Large intestine (tissue), 3 donors: ENCODE results near the gene CLIP1. TPM values are rescaled to one million over a fixed set of nuclear protein-coding genes. Genes with fewer than 3 reads are reported as not detected.

Source experiments
- DNase-seq, 2 donors: peaks; one replicate each; pipeline versions ENCODE4 v3.0.0 to v3.0.0-alpha.2; 2013
- H3K27ac ChIP-seq: one replicate; pipeline ENCODE4 v1.5.1; 2013; ENCODE audit warnings: low read length
- H3K27me3 ChIP-seq: 2 replicates; pipeline ENCODE4 v1.6.1; 2013; ENCODE audit warnings: low read length; ENCODE audit not compliant: control insufficient read depth, insufficient read depth
- H3K36me3 ChIP-seq: 2 replicates; pipeline ENCODE4 v1.6.1; 2013; ENCODE audit warnings: low read length; ENCODE audit not compliant: control insufficient read depth, insufficient read depth
- H3K4me1 ChIP-seq: one replicate; pipeline ENCODE4 v1.6.1; 2013; ENCODE audit warnings: low read length; ENCODE audit not compliant: control insufficient read depth, insufficient read depth
- H3K4me3 ChIP-seq: one replicate; pipeline ENCODE4 v1.5.1; 2013; ENCODE audit warnings: low read length
- H3K9me3 ChIP-seq: one replicate; pipeline ENCODE4 v1.6.1; 2013; ENCODE audit warnings: mild to moderate bottlenecking, low read depth, low read length, moderate library complexity; ENCODE audit not compliant: control insufficient read depth
- WGBS: methylation state at CpG from one replicate; pipeline ENCODE4 v1.1.5; 2013; ENCODE audit warnings: low lambda C conversion rate; ENCODE audit not compliant: insufficient coverage; 5-methylcytosine and 5-hydroxymethylcytosine counted together
- polyA plus RNA-seq: library from polyadenylated mRNA; unstranded; fragments of 120-200 nt; gene quantifications from one replicate; pipeline ENCODE4 v1.2.1, GENCODE V29; 2013

CLIP1 gene
- polyA plus RNA-seq, 1 donor, result 37.3 TPM

- H3K4me1 ChIP-seq, result no peaks in the 10 kb centered on the region
- H3K4me3 ChIP-seq, result no peak overlapping the region
- H3K36me3 ChIP-seq, result no peaks in the 10 kb centered on the region
- H3K27ac ChIP-seq, result no peak overlapping the region
- WGBS, result no CpG with 5 or more reads among the region's 5 CpGs
- peaks cover 3% of the 10 kb centered on the region for H3K9me3 ChIP-seq
- no peak for DNase-seq
- no peaks in the 10 kb centered on the region for H3K27me3 ChIP-seq
Measured at GRCh38 chr12:122413516-122414404, 8.7 kb downstream of the CLIP1 start.

- H3K36me3 ChIP-seq, result no peaks in the 10 kb centered on the region
- H3K27ac ChIP-seq, result no peak overlapping the region
- H3K4me3 ChIP-seq, result no peak overlapping the region
- H3K27me3 ChIP-seq, result no peaks in the 10 kb centered on the region
- peaks cover 3% of the 10 kb centered on the region for H3K9me3 ChIP-seq
- H3K4me1 ChIP-seq, result no peaks in the 10 kb centered on the region
- 60% methylated on average over 2 of the region's 4 CpGs for WGBS
- DNase-seq, result no peak
Measured at GRCh38 chr12:122412851-122413433, 9.5 kb downstream of the CLIP1 start.

- H3K9me3 ChIP-seq, result peaks cover 3% of the 10 kb centered on the region
- no peak overlapping the region for H3K27ac ChIP-seq
- no peak overlapping the region for H3K4me3 ChIP-seq
- H3K36me3 ChIP-seq, result no peaks in the 10 kb centered on the region
- H3K27me3 ChIP-seq, result no peaks in the 10 kb centered on the region
- H3K4me1 ChIP-seq, result peaks cover 14% of the 10 kb centered on the region
- WGBS, result 96% methylated on average over 3 of the region's 3 CpGs
- no peak for DNase-seq
Measured at GRCh38 chr12:122411537-122411936, 10.9 kb downstream of the CLIP1 start.

GRCh38 chr12:122407208-122407607, 15.3 kb downstream of the CLIP1 start:
- Histone ChIP-seq H3K27ac (peak overlapping the region; percentile 45), H3K4me3 (no peak overlapping the region), H3K9me3 (peaks cover 3% of the 10 kb centered on the region), H3K36me3 (peaks cover 2% of the 10 kb centered on the region), H3K4me1 (peaks cover 26% of the 10 kb centered on the region), H3K27me3 (no peaks in the 10 kb centered on the region)
- DNase-seq, result peak in 1 of 2 donors; percentile 20
- no CpG with 5 or more reads among the region's 3 CpGs for WGBS

DNA sequence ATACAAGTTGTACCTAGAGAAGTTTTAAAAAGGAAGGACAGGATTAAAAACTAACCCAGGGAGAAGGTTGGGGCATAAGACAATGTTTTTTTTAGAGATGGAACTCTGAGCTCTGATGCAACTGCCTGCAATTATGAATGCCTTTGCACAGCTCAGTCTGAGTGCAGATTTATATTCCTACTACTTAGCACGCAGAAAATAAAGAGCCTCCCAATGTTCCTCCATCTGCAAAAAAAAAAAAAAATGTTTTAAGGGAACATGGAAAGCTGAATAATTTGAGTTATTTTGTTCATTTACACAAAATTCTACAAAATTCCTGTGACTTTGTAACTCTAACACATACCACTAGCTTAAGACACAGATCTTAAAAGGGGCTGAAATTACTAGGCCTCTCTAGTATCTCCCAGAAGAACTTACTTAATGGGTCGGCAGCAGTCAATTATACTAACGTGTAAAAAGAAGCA, 15.7 kb downstream of the CLIP1 start:
- Histone ChIP-seq H3K9me3 (peaks cover 3% of the 10 kb centered on the region), H3K4me1 (peaks cover 26% of the 10 kb centered on the region), H3K27me3 (no peaks in the 10 kb centered on the region), H3K4me3 (no peak overlapping the region), H3K36me3 (peaks cover 2% of the 10 kb centered on the region), H3K27ac (peak overlapping the region; percentile 45)
- no CpG with 5 or more reads among the region's 3 CpGs for WGBS
- peak; percentile 43 to 73 for DNase-seq

DNA sequence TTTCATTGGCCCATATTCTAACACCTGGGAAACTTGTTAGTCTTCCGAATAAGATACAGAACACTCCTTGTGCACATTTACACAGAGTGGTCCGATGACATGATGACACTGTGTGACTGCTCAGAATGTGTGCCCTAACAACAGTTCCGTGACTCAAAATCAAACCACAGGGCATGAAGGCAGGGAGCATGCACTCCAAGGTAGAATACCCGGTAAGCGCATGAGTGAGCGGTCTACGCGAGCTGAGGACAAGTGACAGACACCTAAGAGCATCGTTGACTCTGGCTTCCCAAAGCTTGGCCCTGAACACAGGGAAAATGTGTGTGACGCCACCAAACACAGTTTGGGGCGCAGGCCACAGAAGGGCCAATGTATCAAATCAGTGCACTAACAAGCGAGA, 18.6 kb downstream of the CLIP1 start:
- Histone ChIP-seq H3K27me3 (no peaks in the 10 kb centered on the region), H3K4me1 (peaks cover 32% of the 10 kb centered on the region), H3K4me3 (no peak overlapping the region), H3K36me3 (peaks cover 2% of the 10 kb centered on the region), H3K9me3 (no peaks in the 10 kb centered on the region), H3K27ac (no peak overlapping the region)
- WGBS, result 100% methylated on average over 2 of the region's 12 CpGs
- DNase-seq, result no peak

- no peaks in the 10 kb centered on the region for H3K27me3 ChIP-seq
- no peak overlapping the region for H3K4me3 ChIP-seq
- peaks cover 2% of the 10 kb centered on the region for H3K36me3 ChIP-seq
- no peak for DNase-seq
- no peak overlapping the region for H3K27ac ChIP-seq
- 93% methylated on average over 2 of the region's 6 CpGs for WGBS
- peaks cover 32% of the 10 kb centered on the region for H3K4me1 ChIP-seq
- H3K9me3 ChIP-seq, result no peaks in the 10 kb centered on the region
Measured at GRCh38 chr12:122403115-122403770, 19.2 kb downstream of the CLIP1 start.

- no peak overlapping the region for H3K27ac ChIP-seq
Measured at GRCh38 chr12:122402264-122402663, 20.2 kb downstream of the CLIP1 start.

GRCh38 chr12:122399592-122400373, 22.7 kb downstream of the CLIP1 start:
- peak overlapping the region; percentile 73 for H3K27ac ChIP-seq
- H3K4me1 ChIP-seq, result peaks cover 7% of the 10 kb centered on the region
- peaks cover 4% of the 10 kb centered on the region for H3K36me3 ChIP-seq
- 77% methylated on average over 1 of the region's 14 CpGs for WGBS
- H3K27me3 ChIP-seq, result no peaks in the 10 kb centered on the region
- peak; percentile 51 to 67 for DNase-seq
- no peak overlapping the region for H3K4me3 ChIP-seq
- no peaks in the 10 kb centered on the region for H3K9me3 ChIP-seq

More at GRCh38 chr12:122402264-122402663, 20.2 kb downstream of the CLIP1 start:
- peaks cover 26% of the 10 kb centered on the region for H3K4me1 ChIP-seq
- no peaks in the 10 kb centered on the region for H3K27me3 ChIP-seq
- peaks cover 2% of the 10 kb centered on the region for H3K36me3 ChIP-seq
- H3K9me3 ChIP-seq, result no peaks in the 10 kb centered on the region
- WGBS, result no CpG with 5 or more reads among the region's 4 CpGs
- no peak overlapping the region for H3K4me3 ChIP-seq
- no peak for DNase-seq

DNA sequence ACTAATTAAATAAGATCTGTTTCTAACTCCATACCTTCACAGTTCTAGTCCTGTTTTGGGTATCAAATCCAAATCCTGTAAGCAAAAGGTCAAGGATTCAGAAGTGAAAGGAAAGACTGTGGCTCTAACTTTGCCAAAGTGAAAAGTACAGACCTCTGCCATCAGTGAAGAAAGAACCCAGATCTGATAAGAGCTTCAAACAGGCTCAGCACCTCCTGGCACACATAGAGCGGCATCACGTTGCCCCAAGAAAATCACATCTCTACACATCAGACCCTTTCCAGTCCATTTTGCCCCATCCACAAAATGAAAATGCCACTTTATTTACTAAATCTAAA, 23.2 kb downstream of the CLIP1 start:
- no peak overlapping the region for H3K4me3 ChIP-seq
- H3K36me3 ChIP-seq, result peaks cover 4% of the 10 kb centered on the region
- H3K9me3 ChIP-seq, result no peaks in the 10 kb centered on the region
- peak overlapping the region; percentile 1 for H3K27ac ChIP-seq
- WGBS, result no CpG with 5 or more reads among the region's 2 CpGs
- peaks cover 7% of the 10 kb centered on the region for H3K4me1 ChIP-seq
- no peak for DNase-seq
- H3K27me3 ChIP-seq, result no peaks in the 10 kb centered on the region
